Naive thymus-derived CD8-positive, alpha-beta T cell (primary cell): ENCODE results near the gene FAM167B. TPM values are rescaled to one million over a fixed set of nuclear protein-coding genes. Genes with fewer than 3 reads are reported as not detected.
"Not testable (repeated sequence)": the region's sequence is repeated elsewhere in the genome, so short reads cannot be mapped to it uniquely, and the experiment has no call there.

Source experiments
- ATAC-seq, 2 donors: fragments of 150-1000 bp; cut with Tn5 transposase in 1 of 2; sonication (Bioruptor Pico), chemical (Tn5 transposase) in 1 of 2; 1 replicate in 1 of 2; 2 replicates in 1 of 2; pipeline ENCODE4 v1.10.0; 2021; ENCODE audit warnings: mild to moderate bottlenecking in 2 of 2, moderate library complexity in 2 of 2
- POLR2A ChIA-PET: fragments of 350-600 bp; sonication (Branson Sonifier 250); formaldehyde crosslinking; loops from one replicate; lab custom pipeline; 2021; ENCODE audit warnings: antibody characterized with exemption; lab: Charles Lee
- DNase-seq, 10 donors: peaks; one replicate each; pipeline versions ENCODE4 v3.0.0 to v3.0.0-alpha.2; 2020 to 2022
- H3K27ac Mint-ChIP-seq, 10 donors: one replicate each; pipeline ENCODE4 v1.8.0; 2020 to 2022; ENCODE audit warnings: mild to moderate bottlenecking in 10 of 10, mixed read lengths in 10 of 10, moderate library complexity in 4 of 10, inconsistent platforms in 1 of 10
- H3K27me3 Mint-ChIP-seq, 5 donors: one replicate each; pipeline ENCODE4 v1.8.0; 2021 to 2022; ENCODE audit warnings: mixed read lengths in 5 of 5
- H3K36me3 Mint-ChIP-seq, 3 donors: one replicate each; pipeline ENCODE4 v1.8.0; 2020 to 2022; ENCODE audit warnings: mixed read lengths in 3 of 3, mild to moderate bottlenecking in 2 of 3, inconsistent platforms in 1 of 3
- H3K4me1 Mint-ChIP-seq, 4 donors: one replicate each; pipeline ENCODE4 v1.8.0; 2021 to 2022; ENCODE audit warnings: mixed read lengths in 4 of 4
- H3K4me3 Mint-ChIP-seq, 10 donors: one replicate each; pipeline ENCODE4 v1.8.0; 2020 to 2022; ENCODE audit warnings: mild to moderate bottlenecking in 10 of 10, mixed read lengths in 10 of 10, moderate library complexity in 6 of 10, inconsistent platforms in 1 of 10
- H3K9me3 Mint-ChIP-seq, 9 donors: one replicate each; pipeline ENCODE4 v1.8.0; 2020 to 2022; ENCODE audit warnings: mixed read lengths in 9 of 9, mild to moderate bottlenecking in 3 of 9, inconsistent platforms in 1 of 9, moderate library complexity in 1 of 9
- polyA plus RNA-seq, 3 donors: library from polyadenylated mRNA; unstranded; fragments of 300-500 nt; fragmentation: Illumina TruSeq; gene quantifications; one replicate each; pipeline ENCODE4 v1.2.3, GENCODE V29; 2021
- total RNA-seq, 8 experiments: library from RNA in 2 of 8; stranded (reverse) in 2 of 8; gene quantifications; one replicate each; pipeline ENCODE4 v1.2.3 and lab custom pipeline; 2021 to 2026

The FAM167B gene
- total and polyA plus RNA-seq, 5 experiments from 2014 or later, result 1.5 to 1.7 TPM; not detected in 3

- no peaks in the 10 kb centered on the region for H3K27me3 Mint-ChIP-seq
- POLR2A ChIA-PET, result interaction anchor here (0.6 to 48.1 kb wide), 6 partner anchors 10 to 49 kb away, joined by 3 to 2080 read pairs (median 4); partner anchors contain the start of genes EIF3I, FAM167B, LCK and MARCKSL1
- H3K27ac Mint-ChIP-seq, result peak overlapping the region in 8 of 10 donors; percentile 2 to 78 (median 44)
Observed at GRCh38 chr1:32286763-32287162, 39.7 kb downstream of the FAM167B start.

GRCh38 chr1:32289256-32289655 lies 42.2 kb downstream of the FAM167B start:
- POLR2A ChIA-PET, result interaction anchor here (0.7 to 48.1 kb wide), 9 partner anchors 13 to 181 kb away, joined by 3 to 2080 read pairs (median 5); partner anchors contain the start of genes EIF3I, FAM167B, IQCC and KPNA6
- H3K4me1 Mint-ChIP-seq, result peaks cover 9 to 37% (median 27%) of the 10 kb centered on the region in 4 donors
- ATAC-seq, result no peak
- H3K4me3 Mint-ChIP-seq, result no peak overlapping the region
- H3K36me3 Mint-ChIP-seq, result peaks cover 0 to 42% (median 10%) of the 10 kb centered on the region in 3 donors
- no peak for DNase-seq
- no peaks in the 10 kb centered on the region for H3K27me3 Mint-ChIP-seq
- H3K9me3 Mint-ChIP-seq, result no peaks in the 10 kb centered on the region
- H3K27ac Mint-ChIP-seq, result peak overlapping the region in 4 of 10 donors; percentile 29 to 96 (median 48)

More at GRCh38 chr1:32286763-32287162, 39.7 kb downstream of the FAM167B start:
- DNase-seq (no peak), ATAC-seq (no peak)
- peaks cover 3 to 17% (median 11%) of the 10 kb centered on the region in 4 donors for H3K4me1 Mint-ChIP-seq
- no peaks in the 10 kb centered on the region for H3K9me3 Mint-ChIP-seq
- peaks cover 0 to 57% (median 12%) of the 10 kb centered on the region in 3 donors for H3K36me3 Mint-ChIP-seq
- peak overlapping the region in 3 of 10 donors; percentile 6 to 41 (median 12) for H3K4me3 Mint-ChIP-seq

- Mint-ChIP-seq H3K4me3 (peak overlapping the region; percentile 93 to 100 (median 99)), H3K36me3 (peaks cover 0 to 37% (median 3%) of the 10 kb centered on the region in 3 donors), H3K4me1 (peaks cover 19 to 54% (median 44%) of the 10 kb centered on the region in 4 donors), H3K27ac (peak overlapping the region; percentile 95 to 99 (median 96)), H3K27me3 (no peaks in the 10 kb centered on the region), H3K9me3 (no peaks in the 10 kb centered on the region)
- POLR2A ChIA-PET, result interaction anchor here (0.6 to 48.1 kb wide), 24 partner anchors 9 to 279 kb away, joined by 3 to 2080 read pairs (median 6); partner anchors contain the start of genes BSDC1, EIF3I, FAM167B and KPNA6
- DNase-seq (no peak), ATAC-seq (no peak)
Observed at GRCh38 chr1:32291145-32291707, 44.2 kb downstream of the FAM167B start.

- Mint-ChIP-seq H3K27ac (peak within 1 kb of the TSS; percentile 95 to 99 (median 96)), H3K4me3 (peak within 1 kb of the TSS; percentile 93 to 100 (median 99)), H3K27me3 (no peaks in the 10 kb centered on the region), H3K4me1 (peaks cover 25 to 61% (median 51%) of the 10 kb centered on the region in 4 donors), H3K9me3 (no peaks in the 10 kb centered on the region), H3K36me3 (peaks cover 0 to 38% (median 2%) of the 10 kb centered on the region in 3 donors)
- DNase-seq (peak; percentile 92 to 98 (median 96)), ATAC-seq (peak; percentile 95)
- POLR2A ChIA-PET, result interaction anchor here (0.6 to 48.1 kb wide), 20 partner anchors 10 to 280 kb away, joined by 3 to 2080 read pairs (median 6); partner anchors contain the start of genes BSDC1, EIF3I, FAM167B and LCK
Observed at GRCh38 chr1:32291708-32292538, 44.9 kb downstream of the FAM167B start, which contains the start of gene HDAC1. TSS of gene HDAC1 (plus strand) at chr1:32292083. CDS start at chr1:32292170, 87 bp downstream.

GRCh38 chr1:32298211-32298610 lies 51.2 kb downstream of the FAM167B start:
- peak overlapping the region in 1 of 10 donors; percentile 22 for H3K4me3 Mint-ChIP-seq
- H3K27me3 Mint-ChIP-seq, H3K9me3 Mint-ChIP-seq, POLR2A ChIA-PET, ATAC-seq, DNase-seq: not testable (repeated sequence)
- H3K4me1 Mint-ChIP-seq, result peaks cover 30 to 83% (median 68%) of the 10 kb centered on the region in 4 donors
- H3K36me3 Mint-ChIP-seq, result peaks cover 0 to 74% (median 7%) of the 10 kb centered on the region in 3 donors
- H3K27ac Mint-ChIP-seq, result peak overlapping the region in 4 of 10 donors; percentile 16 to 56 (median 54)

Other genes starting within 250 kb of the FAM167B start
- gene KHDRBS1, start 233.4 kb upstream of the FAM167B start, total RNA-seq, result 100 to 1,000 TPM; 121 to 130 TPM
- 100 to 1,000 TPM in 1 of 3 donors, 10 to 100 TPM in 2; 92.1 to 115 (median 99.2) TPM for gene KHDRBS1, start 233.4 kb upstream of the FAM167B start, polyA plus RNA-seq
- gene TMEM39B, start 174.3 kb upstream of the FAM167B start, total RNA-seq, result 10 to 100 TPM; 25.1 to 26.1 TPM
- 1 to 10 TPM; 2.4 to 4.8 (median 4.5) TPM for gene TMEM39B, start 174.3 kb upstream of the FAM167B start, polyA plus RNA-seq
- 10 to 100 TPM; 59.5 to 66.4 TPM for gene KPNA6, start 139.2 kb upstream of the FAM167B start, total RNA-seq
- gene KPNA6, start 139.2 kb upstream of the FAM167B start, polyA plus RNA-seq, result 10 to 100 TPM; 26.5 to 31.9 (median 28.3) TPM
- 10 to 100 TPM; 35.7 to 36.0 TPM for gene TXLNA, start 67.5 kb upstream of the FAM167B start, total RNA-seq
- 10 to 100 TPM; 19.0 to 28.3 (median 24.4) TPM for gene TXLNA, start 67.5 kb upstream of the FAM167B start, polyA plus RNA-seq
- 1 to 10 TPM; 6.5 to 7.0 TPM for gene CCDC28B, start 46.6 kb upstream of the FAM167B start, total RNA-seq
- gene CCDC28B, start 46.6 kb upstream of the FAM167B start, polyA plus RNA-seq, result 10 to 100 TPM; 15.4 to 17.3 (median 16.3) TPM
- gene IQCC, start 41.6 kb upstream of the FAM167B start, total RNA-seq, result 1 to 10 TPM; 1.7 to 2.1 TPM
- under 1 TPM; 0.60 to 0.92 (median 0.73) TPM for gene IQCC, start 41.6 kb upstream of the FAM167B start, polyA plus RNA-seq
- under 1 TPM in 1 of 2 experiments, not detected in 1; 0.22 TPM for gene DCDC2B, start 38.1 kb upstream of the FAM167B start, total RNA-seq
- gene DCDC2B, start 38.1 kb upstream of the FAM167B start, polyA plus RNA-seq, result under 1 TPM in 1 of 3 donors, not detected in 2; 0.08 TPM
- gene TMEM234, start 24.9 kb upstream of the FAM167B start, total RNA-seq, result 10 to 100 TPM; 24.3 to 26.4 TPM
- gene TMEM234, start 24.9 kb upstream of the FAM167B start, polyA plus RNA-seq, result 1 to 10 TPM; 2.1 to 4.9 (median 4.4) TPM
- gene EIF3I, start 24.8 kb upstream of the FAM167B start, total RNA-seq, result 10 to 100 TPM; 80.3 to 96.9 TPM
- gene EIF3I, start 24.8 kb upstream of the FAM167B start, polyA plus RNA-seq, result 100 to 1,000 TPM; 167 to 181 (median 179) TPM
- 100 to 1,000 TPM; 509 to 515 TPM for gene LCK, start 4.0 kb downstream of the FAM167B start, total RNA-seq
- gene LCK, start 4.0 kb downstream of the FAM167B start, polyA plus RNA-seq, result 1,000 to 10,000 TPM in 1 of 3 donors, 100 to 1,000 TPM in 2; 876 to 1,069 (median 952) TPM
- 100 to 1,000 TPM; 154 to 156 TPM for gene HDAC1, start 44.9 kb downstream of the FAM167B start, total RNA-seq
- 100 to 1,000 TPM; 171 to 202 (median 173) TPM for gene HDAC1, start 44.9 kb downstream of the FAM167B start, polyA plus RNA-seq
- gene MARCKSL1, start 89.0 kb downstream of the FAM167B start, total RNA-seq, result 10 to 100 TPM; 39.1 to 41.1 TPM
- 10 to 100 TPM; 37.8 to 81.4 (median 72.7) TPM for gene MARCKSL1, start 89.0 kb downstream of the FAM167B start, polyA plus RNA-seq
- 10 to 100 TPM; 28.7 to 30.7 TPM for gene FAM229A, start 115.3 kb downstream of the FAM167B start, total RNA-seq
- under 1 TPM; 0.06 to 0.47 (median 0.14) TPM for gene FAM229A, start 115.3 kb downstream of the FAM167B start, polyA plus RNA-seq
- 1 to 10 TPM; 2.9 to 3.7 TPM for gene TSSK3, start 115.3 kb downstream of the FAM167B start, total RNA-seq
- 1 to 10 TPM in 2 of 3 donors, under 1 TPM in 1; 0.20 to 2.5 (median 2.0) TPM for gene TSSK3, start 115.3 kb downstream of the FAM167B start, polyA plus RNA-seq
- gene BSDC1, start 147.2 kb downstream of the FAM167B start, total RNA-seq, result 100 to 1,000 TPM; 112 to 113 TPM
- gene BSDC1, start 147.2 kb downstream of the FAM167B start, polyA plus RNA-seq, result 10 to 100 TPM; 29.5 to 39.6 (median 31.1) TPM
- gene ZBTB8B, start 217.8 kb downstream of the FAM167B start, total RNA-seq, result not detected
- gene ZBTB8B, start 217.8 kb downstream of the FAM167B start, polyA plus RNA-seq, result not detected